Posterior vena cava (tissue), 2 donors: ENCODE measurements around the gene GNAS. TPM values are rescaled to one million over a fixed set of nuclear protein-coding genes. Genes with fewer than 3 reads are reported as not detected.
"Not testable (repeated sequence)": the region's sequence is repeated elsewhere in the genome, so short reads cannot be mapped to it uniquely, and the experiment has no call there.

Source experiments
- DNase-seq: peaks from one replicate; pipeline ENCODE4 v3.0.0-alpha.2; 2020; ENCODE audit warnings: low spot score
- intact Hi-C, 2 donors: fragments of 100-400 bp; cut with DNase I; formaldehyde crosslinking; loops; one replicate each; pipeline versions ENCODE4 v1.14.1 to v1.14.2; 2022 to 2023
- long read RNA-seq, 2 donors: library from polyadenylated mRNA; unstranded; transcript quantifications; one replicate each; pipeline ENCODE4 v2.0.0, GENCODE V29; 2020 to 2021
- total RNA-seq, 2 donors: library from RNA; stranded (reverse); fragmentation: NEBNext Ultra II Directional; extraction: Animal tissue kit (Norgen Biotek cat#: 25700); gene quantifications; one replicate each; pipeline ENCODE4 v1.2.1, GENCODE V29; 2021
- donor health status: DM: yes; HTN: yes; CAD: no.
- donor health status: DM: yes; HTN: yes; CAD: no.

GNAS gene
- 100 to 1,000 TPM; 651 to 700 TPM for total RNA-seq
- long read RNA-seq, donor 1, transcript GNAS-201 (12 exons, 1,866 nt): minor isoform, 64 of 533 reads
- long read RNA-seq, donor 1, transcript GNAS-210 (13 exons, 1,972 nt): major isoform, 237 of 533 reads
- long read RNA-seq, donor 1, transcript GNAS-211 (12 exons, 1,931 nt): minor isoform, 131 of 533 reads
- long read RNA-seq, donor 1, transcript GNAS-207 (13 exons, 1,975 nt): minor isoform, 34 of 533 reads
- long read RNA-seq, donor 1, partial matches to known transcripts: 16 of 533 reads
- long read RNA-seq, donor 1, other reads (novel, unspliced or antisense): 24 of 533 reads
- long read RNA-seq, donor 2, transcript GNAS-231 (2 exons, 493 nt): minor isoform, 71 of 370 reads
- long read RNA-seq, donor 2, transcript GNAS-210 (13 exons, 1,972 nt): major isoform, 81 of 370 reads
- long read RNA-seq, donor 2, transcript GNAS-211 (12 exons, 1,931 nt): minor isoform, 64 of 370 reads
- long read RNA-seq, donor 2, transcript GNAS-201 (12 exons, 1,866 nt): minor isoform, 40 of 370 reads
- long read RNA-seq, donor 2, partial matches to known transcripts: 53 of 370 reads
- long read RNA-seq, donor 2, other reads (novel, unspliced or antisense): 29 of 370 reads

DNA sequence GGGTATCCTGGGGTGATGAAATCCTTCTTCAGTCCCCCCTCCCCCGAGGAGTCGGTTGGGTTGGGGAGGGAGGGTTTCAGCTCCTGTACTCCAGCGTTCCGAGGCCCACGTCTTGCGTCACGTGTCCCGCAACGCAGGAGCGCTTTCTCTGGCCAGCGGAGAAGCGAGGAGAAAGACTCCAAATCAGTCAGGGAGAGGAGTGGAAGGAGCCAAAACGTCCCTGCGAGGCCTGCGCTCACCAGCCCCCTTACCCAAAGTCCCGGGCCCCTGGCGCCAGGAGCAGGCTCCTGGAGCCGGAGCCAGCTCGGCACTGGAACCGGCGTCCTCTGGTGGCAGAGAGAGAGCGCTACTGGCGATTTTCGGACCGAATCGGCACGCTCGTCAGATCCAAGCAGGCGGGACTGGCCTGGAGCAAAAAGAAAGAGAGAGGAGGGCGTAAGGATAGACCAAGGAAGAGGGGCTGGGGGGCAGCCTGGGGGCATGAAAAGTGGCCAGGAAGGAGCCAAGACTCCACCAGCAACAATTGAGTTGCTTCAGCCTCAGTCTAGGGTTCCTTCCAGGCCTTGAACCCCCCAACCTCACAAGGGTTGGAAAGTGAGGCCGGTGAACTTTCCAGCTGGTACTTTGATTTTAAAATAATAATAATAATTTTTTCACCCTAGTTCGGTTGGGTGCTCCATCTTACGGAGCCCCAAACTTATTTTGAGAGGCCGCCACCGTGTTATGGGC, at the start of gene GNAS:
GNAS (plus strand) TSS at position 174 of the 729 bp plus-strand sequence.
- intact Hi-C loops: loop anchor here in 1 of 2 donors (10.0 kb wide), 1 partner anchor 618 kb away; no protein-coding TSS in a partner anchor
- DNase-seq: no peak

DNA sequence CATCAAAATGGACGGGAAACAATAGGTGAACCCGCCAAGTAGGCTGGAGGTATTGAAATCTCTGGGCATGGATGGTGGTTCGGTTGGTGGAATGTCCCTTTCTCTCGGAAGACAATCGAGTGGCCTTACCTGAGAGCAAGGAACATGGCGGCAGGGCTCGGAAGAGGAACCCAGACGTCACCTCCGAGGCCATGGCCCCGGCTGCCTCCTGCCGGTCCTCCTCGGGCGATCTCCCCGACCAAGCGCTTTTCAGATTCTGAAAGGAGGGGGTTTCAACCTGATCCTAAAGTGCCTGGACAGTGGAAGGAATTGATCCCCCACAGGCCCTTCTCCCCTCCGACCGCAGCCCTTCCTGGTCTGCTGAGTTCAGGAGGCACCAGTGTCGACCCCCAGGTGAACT, 49.0 kb upstream of the GNAS start:
- intact Hi-C loops: no loop called here
- no peak for DNase-seq

DNA sequence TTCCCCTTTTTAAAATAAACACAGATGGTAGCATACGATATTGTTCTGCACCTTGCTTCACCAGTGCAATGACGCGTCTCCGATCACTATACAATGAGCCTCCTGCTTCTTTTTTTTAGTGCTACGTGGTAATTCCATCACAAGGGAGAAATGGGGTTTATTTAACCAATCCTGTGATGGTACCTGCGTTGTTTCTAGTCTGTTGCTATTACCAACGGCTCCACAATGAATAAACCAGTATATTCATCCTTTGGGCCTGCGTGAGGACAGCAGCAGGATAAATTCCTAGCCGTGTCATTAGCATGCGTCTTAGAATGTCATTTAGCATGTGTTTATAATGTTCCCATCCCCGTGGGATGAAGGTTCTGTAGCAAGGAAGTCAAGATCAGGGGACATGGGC, 44.7 kb upstream of the GNAS start:
- intact Hi-C loops: no loop called here

DNA sequence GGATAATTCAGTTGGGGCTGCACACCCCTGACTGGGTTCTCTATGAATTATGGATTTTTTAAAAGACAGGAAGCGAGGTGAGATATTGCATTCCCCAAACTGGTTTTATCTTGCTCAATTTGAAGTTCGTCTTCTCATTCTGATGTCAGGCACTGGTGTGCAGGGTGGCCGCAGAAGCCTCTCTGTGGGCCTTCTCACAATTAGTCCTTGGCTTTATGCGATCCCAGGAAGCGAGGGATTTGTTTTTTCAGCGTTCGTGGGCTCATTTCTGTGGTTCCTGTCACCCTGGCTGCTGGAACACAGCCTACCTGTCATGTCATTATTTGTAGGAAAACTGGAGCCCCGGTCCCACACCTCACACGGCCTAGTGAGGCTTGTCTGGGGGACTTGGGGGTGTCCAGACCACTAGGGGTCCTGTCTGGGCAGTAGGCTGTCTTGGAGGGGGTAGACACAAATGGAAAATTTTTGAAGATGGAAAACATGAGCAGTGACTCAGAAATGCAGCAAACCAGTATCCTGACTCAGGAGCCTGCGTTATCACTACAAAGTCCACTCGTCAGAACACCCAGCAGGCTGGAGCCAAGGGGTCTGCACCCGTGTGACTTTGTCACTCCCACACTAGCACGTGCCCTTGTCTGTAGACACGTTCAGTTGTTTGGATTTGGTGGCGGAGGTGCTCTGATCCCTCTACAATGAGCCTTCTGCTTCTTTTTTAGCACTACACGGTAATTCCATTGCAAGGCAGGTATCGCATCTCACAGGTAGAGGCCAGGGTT, 44.1 kb upstream of the GNAS start:
- intact Hi-C loops: no loop called here
- DNase-seq: no peak

More for the DNA sequence above, 44.7 kb upstream of the GNAS start:
- DNase-seq: no peak

DNA sequence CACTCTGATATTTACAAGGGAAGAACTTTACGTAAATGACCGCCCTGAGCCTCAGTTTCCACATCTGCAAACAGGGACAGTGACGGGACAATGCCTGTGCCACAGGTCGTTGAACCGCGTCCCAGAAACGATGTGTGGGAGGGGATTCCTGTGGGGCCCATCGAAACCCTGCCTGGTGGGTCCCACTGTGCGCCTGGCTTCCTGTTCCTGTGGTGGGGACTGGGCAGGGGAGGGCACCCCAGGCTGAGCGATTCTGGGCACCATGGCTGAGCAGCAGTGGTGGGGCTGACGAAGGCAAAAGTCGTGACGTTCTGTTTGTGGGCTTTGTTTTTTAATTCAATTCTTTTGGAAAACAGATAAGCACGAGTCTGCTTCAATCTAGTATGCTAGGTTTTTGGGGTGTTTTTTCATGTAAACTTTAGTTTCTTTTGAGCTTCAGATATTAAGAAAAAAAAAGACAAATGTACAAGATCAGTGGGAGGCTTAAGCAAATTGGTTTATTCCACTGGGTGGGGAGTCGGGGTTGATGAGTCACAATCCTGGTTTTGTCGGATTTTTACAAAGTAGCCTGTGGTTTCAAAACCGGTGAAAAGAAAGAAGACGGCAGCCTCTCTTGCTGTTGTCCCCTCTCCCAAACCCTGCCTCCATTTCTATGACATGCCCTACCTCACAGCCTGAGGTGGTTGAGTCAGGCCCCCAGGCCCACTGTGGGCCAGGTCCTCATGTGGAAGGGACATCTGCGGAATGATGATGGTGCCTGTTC, 42.2 kb upstream of the GNAS start:
- intact Hi-C loops: no loop called here

DNA sequence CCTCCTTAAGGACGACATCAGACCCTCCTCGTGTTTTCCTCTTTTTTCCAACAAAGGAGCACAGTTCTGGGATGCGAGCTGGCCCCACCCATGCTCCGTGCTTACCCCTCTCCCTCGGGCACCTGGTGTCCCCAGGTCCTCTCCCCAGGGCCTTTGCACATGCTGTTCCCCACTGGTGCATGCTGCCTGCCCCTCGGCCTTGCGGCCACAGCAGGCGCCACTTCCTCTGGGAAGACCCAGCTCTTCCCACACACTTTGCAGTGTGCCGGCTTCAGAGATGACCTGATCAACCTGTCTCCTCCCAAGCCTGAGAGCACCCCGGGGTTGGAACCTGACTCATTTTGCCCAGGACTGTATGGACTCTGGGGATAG, 41.7 kb upstream of the GNAS start:
- intact Hi-C loops: no loop called here
- no peak for DNase-seq

More for the DNA sequence above, 42.2 kb upstream of the GNAS start:
- DNase-seq: no peak

DNA sequence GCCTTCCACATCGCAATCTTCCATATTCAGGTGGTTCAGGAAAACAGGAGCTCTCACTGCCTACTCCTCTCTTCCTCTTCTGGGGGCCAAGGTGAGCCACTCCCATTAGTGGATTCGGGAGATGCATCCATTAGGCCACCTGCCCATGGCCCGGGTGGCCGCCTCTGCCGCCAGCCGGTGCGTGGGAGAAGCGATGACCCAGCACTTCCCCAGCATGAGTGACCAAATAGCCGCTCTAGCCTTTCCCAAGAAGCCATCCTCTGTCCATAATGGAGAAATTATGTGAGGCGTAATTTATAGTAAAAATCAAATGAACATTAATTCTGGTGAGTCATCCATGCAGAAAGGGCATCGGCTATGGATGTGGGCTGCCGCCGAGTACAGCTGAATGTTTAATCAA, 41.2 kb upstream of the GNAS start:
- intact Hi-C loops: no loop called here

DNA sequence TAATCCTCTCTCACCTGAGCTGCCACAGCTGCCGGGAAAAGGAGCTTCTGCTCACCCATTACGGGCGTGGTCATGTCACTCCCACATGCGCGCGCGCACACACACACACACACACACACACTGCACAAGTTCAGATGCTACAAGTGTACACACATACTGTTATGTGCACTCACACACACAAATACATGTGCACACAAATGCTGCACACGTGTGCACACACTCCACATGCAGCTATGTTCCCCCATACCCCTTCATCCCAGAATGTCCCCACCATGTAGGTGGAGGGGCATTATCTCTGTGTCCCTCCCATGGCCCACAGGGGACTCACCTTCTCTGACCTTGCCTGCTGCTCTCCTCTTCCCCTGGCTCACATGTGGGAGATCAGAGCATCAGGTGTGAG, 39.1 kb upstream of the GNAS start:
- DNase-seq: no peak
- intact Hi-C loops: no loop called here

More for the DNA sequence above, 41.2 kb upstream of the GNAS start:
- DNase-seq: no peak

DNA sequence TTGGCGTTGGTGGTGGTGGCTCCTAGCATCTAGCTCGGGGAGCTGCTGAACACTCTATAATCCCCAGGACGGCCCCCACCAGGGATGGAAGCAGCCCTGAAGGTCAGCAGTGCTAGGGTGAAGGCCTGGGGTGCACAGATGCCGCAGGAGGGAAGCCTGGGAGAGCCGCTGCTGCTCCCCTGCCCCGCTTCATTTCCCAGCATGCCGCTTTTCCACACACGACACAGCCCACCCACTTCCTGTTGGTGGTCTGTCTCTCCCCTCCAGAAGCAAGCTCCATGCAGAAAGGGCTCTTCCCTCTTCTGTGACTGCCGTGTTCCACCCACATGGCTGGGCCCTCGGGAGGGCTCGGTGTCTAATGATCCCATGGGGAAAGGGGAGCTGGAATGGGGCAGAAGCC, 37.1 kb upstream of the GNAS start:
- no peak for DNase-seq
- intact Hi-C loops: no loop called here

DNA sequence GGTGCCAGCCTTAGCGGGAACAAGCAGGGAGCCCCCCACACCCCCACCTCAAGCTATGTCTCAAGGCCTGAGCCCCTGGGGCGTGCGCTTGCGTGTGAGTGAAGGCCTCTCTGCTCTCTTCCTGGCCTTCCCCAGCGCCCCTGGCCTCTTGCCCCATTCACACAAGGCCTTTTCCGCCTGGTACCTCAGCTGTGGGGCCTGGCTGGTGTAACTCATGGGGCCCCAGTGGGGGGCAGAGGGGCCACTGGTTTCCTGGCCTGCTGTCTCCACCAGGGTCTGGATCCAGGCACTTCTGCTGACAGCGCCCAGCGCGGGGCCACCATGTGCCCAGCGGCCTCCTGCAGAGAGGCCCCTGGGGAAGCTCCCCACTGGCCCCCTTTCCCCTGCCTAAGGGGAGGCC, 36.5 kb upstream of the GNAS start:
- intact Hi-C loops: no loop called here
- no peak for DNase-seq

DNA sequence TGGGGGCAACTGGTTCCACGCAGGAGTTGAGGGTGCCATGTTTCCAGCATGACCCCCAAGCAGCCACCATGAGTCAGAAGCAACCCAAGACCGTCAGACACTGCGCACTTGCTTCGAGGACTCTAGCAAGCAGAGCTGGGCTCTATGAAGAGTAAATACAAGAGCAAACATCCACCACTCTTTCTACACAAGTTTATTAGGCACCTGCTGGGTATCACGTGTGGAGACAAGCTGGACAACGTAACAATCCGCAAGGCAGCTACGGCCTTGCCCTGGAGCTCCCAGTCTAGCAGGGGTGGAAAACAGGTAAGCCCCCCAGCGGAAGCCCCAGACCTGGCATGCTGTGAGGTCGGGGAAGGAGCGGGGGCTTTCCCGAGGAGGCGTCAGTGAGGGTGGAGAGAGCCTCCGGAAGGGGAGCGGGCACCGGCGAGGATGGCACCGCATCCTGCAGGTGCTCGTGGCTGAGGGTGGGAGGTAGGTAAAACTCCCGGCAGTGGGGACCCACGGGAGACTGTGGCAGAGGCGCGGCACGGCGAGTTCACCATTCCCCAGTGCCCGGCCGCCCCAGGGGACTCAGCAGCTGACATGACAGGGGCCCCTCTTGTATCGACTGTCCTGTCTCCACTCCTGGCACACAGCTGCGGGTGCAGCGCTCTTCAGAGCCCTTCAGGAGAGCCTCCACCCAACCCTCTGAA, 35.4 kb upstream of the GNAS start:
- intact Hi-C loops: no loop called here
- DNase-seq: no peak

DNA sequence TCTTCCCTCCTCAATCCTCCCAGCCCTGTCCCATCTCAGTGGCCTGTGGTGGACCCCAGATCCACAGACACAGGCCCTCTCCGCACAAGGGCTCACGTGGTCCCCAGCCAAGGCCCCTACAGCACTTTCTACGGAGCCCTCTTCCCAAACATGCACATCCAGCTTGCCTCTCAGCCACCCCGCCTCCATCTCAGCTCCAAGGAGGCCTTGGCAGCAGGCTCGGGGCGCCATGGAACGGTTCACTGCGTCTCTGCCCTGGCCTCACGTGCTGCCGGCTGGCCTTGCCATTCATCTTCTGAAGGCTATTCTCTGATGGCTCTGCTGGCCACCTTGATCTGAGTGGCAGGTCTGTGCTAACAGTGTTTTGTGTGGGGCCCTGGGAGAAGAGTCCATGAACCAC, 34.8 kb upstream of the GNAS start:
- intact Hi-C loops: no loop called here

DNA sequence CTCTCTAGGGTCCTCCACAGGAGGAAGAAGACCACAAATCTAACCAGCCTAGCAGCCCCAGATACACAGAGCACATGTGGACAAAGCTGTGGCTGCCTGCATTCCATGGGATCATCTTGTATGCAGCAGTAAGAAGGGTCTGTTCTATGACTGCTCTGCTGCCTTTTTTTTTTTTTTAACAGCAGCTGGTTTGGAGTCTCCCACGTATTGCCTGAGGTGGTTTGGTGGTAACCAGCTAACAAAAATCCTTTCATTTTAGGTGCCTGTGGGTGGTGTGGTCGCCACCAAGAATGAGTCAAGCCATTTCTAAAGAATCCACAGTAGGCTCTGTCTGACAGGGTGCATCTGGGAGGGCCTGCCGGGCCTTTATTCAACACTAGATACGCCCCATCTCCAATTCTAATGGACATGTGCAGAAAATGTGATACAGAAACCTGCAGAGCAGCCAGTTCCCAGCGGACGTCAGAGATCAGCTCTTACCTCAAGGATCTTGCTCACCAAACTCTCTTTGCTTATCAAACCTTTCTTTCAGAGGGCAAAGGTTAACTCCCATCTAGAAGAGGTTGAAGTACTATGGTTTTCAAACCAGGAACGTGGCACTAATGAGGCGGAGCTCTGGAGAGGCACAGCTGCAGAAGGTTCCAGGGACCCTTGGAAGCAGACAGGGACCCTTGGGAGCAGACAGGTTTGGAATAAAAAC, 33.8 kb upstream of the GNAS start:
- intact Hi-C loops: no loop called here

More for the DNA sequence above, 34.8 kb upstream of the GNAS start:
- no peak for DNase-seq

DNA sequence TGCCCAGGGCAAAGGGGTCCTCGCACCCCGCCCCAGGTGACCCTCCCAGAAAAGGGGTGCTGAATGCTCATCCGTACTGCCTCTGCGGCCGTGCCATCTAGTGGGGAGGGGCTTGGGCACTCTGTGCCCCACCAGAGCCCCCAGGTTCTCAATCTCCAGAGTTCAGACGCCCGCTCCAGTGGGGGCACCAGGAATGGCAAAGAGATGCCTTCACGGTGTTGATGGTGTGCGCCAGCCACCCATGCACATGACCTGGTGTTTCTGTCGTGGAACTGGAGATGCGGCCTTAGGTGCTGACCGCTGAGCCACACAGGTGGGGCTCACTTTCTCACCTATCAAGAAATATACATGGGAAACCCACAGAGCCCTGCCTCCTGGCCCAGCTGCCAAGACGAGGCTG, 32.6 kb upstream of the GNAS start:
- intact Hi-C loops: no loop called here
- no peak for DNase-seq

More for the DNA sequence above, 33.8 kb upstream of the GNAS start:
- DNase-seq: no peak

DNA sequence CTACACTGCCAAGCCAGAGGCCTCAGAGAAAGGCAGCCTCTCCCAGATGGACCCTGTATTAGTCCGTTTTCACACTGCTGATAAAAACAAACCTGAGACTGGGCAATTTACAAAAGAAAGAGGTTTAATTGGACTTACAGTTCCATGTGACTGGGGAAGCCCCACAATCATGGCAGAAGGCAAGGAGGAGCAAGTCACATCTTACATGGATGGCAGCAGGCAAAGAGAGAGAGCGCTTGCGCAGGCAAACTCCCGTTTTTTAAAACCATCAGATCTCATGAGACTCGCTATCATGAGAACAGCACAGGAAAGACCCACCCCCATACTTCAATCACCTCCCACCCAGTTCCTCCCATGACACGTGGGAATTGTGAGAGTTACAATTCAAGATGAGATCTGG, 32.0 kb upstream of the GNAS start:
- intact Hi-C loops, DNase-seq: not testable (repeated sequence)

DNA sequence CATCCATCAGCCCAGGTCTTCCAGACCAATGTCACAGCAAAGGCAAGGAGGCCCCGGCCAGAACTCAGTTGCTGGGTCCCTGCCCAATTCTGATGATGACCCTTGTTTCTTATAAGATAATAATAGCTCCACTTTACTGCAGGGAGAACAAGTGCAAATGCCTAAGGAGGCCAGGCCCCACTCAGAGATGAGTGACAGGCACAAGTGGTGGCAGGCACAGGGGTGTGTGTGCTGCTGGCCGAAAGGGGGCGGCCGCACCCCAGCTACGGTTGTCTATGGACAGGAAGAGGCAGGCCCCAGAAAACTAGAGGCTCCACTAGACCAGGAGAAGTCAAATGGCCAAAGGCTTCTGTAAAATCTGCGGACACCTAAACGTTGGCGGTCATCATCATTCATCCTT, 30.4 kb upstream of the GNAS start:
- intact Hi-C loops: no loop called here
- DNase-seq: no peak
